Activated CD4-positive, CD25-positive, alpha-beta regulatory T cell (primary cell): Measurements from ENCODE around the gene SCGB1C2.
"Not testable (repeated sequence)": the region's sequence is repeated elsewhere in the genome, so short reads cannot be mapped to it uniquely, and the experiment has no call there.

ENCODE experiments used
- DNase-seq, 4 experiments: peaks; one replicate each; lab custom pipeline; 2025; lab: John Stamatoyannopoulos, UW

SCGB1C2 gene

DNA sequence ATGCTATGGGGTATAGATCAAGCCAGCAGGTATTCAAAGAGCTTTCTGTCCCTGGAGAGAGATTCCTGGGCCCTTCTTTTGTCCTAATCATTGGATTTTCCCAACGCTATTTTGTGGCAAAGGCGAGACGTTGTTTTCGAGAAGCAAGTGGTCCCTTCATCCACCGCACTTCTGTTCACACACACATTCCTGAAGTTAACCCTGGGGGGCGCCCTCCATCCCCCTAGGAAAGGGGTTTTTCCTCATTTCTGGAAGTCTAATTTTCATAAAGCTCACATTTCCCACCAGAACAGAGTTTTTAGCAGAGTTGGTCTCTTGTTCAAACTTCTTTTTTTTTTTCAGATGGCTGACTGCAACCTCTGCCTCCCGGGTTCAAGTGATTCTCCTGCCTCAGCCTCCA, 11.9 kb downstream of the SCGB1C2 start:
- DNase-seq = no peak

DNA sequence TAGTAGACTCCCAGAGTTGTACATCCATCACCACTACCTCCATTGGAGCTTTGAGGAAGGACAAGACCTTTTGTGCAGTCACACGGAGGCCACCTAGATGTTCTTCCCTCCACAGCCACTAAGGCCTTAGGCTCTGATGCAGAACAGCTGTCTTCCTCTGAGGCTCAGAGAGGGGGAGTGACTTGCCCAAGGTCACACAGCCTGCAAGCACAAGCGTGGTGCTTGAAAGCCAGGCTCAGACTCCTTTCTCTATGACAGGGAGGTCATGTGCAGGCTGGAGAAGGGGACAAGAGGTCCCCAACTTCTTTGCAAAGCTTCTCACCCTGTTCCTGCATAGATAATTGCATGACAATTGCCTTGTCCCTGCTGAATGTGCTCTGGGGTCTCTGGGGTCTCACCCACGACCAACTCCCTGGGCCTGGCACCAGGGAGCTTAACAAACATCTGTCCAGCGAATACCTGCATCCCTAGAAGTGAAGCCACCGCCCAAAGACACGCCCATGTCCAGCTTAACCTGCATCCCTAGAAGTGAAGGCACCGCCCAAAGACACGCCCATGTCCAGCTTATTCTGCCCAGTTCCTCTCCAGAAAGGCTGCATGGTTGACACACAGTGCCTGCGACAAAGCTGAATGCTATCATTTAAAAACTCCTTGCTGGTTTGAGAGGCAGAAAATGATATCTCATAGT, 12.7 kb downstream of the SCGB1C2 start:
- DNase-seq = no peak

DNA sequence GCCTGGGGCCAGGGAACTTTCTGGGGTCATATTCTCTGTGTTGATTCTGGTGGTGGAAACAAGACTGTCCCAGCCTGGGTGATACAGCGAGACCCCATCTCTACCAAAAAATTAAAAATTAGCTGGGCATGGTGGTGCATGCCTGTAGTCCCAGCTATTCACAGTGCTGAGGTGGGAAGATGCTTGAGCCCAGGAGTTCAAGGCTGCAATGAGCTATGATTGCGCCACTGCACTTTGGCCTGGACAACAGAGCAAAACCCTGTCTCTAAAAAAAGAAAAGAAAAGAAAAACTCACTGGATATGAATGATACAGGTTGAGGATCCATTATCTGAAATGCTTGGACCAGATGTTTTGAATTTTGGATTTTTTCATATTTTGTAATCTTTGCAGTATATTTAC, 13.6 kb downstream of the SCGB1C2 start:
- no peak for DNase-seq

DNA sequence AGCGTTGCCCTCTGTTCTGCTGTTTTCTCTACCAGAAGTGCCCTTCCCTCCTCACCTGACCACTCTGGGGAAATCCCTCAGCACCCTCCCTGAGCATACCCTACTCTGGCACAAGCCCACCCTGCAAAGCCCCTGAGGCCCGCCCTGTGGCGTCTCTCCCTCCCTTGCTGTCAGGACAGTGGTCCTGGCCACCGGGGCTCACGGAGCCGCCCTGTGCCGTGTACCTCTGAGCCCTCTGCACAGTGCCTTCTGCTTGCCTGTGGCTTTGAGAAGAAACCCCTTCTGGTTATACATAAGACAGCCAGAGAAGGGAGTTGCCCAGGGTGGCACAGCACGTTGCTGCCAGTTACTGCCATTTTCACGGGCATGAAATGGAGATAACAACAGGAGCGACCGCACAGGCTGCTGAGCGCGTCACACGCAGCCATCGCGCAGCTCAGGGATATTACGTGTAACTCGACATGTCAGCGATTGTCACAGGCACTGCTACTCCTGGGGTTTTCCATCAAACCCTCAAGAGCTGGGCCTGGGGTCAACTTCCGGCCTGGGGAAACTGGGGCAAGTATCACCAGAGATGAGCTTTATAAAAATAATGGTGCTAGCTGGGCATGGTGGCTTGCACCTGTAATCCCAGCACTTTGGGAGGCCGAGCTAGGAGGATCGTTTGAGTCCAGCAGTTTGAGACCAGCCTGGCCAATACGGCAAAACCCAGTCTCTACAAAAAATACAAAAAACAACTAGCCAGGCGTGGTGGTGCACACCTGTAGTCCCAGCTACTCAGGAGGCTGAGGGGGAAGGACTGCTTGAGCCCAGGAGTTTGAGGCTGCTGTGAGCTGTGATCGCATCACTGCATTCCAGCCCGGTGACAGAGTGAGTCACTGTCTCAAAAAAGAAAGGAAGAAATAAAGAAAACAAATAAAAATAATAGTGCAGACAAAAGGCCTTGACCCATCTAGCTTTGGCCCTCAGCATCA, 14.8 kb downstream of the SCGB1C2 start:
- DNase-seq = no peak

DNA sequence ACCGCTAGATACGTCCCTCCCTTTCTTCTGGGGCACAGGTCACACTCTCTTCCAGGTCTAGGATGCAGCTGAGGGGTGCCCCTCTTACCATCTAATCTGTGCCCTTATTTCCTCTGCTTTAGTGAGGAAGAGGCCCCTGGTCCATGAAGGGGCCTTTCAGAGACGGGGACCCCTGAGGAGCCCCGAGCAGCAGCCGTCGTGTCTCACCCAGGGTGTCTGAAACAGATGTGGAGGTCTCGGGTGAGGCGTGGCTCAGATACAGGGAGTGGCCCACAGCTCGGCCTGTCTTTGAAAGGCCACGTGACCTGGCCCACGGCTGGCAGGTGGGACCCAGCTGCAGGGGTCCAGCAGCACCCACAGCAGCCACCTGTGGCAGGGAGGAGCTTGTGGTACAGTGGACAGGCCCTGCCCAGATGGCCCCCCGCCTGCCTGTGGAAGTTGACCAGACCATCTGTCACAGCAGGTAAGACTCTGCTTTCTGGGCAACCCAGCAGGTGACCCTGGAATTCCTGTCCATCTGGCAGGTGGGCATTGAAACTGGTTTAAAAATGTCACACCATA, 15.6 kb downstream of the SCGB1C2 start:
- DNase-seq = no peak

DNA sequence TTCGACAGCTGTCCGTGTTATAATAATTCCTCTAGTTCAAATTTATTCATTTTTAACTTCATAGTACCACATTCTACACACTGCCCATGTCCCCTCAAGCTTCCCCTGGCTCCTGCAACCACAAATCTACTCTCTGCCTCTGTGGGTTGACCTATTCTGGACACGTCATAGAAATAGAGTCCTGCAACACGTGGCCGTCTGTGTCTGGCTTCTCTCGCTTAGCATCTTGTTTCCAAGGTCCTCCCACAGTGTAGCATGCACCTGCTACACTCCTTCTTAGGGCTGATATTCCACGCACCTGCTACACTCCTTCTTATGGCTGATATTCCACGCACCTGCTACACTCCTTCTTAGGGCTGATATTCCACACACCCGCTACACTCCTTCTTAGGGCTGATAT, 16.5 kb downstream of the SCGB1C2 start:
- no peak for DNase-seq

DNA sequence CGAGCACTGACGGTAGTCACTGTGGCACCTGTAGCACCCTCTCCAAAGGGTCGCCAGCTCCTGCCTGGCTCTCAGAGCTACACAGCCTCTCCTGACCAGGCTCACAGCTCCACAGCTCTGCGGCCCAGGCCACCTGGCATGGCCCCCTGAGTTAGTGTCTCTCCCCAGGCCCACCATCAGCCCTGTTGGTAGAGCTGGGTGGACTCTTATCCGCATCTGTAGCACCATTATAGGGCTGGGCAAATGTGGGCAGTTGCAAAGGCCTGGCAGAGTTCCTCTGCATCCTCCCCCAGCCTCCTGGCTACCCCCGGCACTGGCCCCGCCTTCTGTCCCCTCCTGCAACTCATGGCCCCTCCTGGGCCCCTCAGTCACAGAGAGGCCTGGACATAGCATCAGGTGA, 18.2 kb downstream of the SCGB1C2 start:
- DNase-seq = no peak

DNA sequence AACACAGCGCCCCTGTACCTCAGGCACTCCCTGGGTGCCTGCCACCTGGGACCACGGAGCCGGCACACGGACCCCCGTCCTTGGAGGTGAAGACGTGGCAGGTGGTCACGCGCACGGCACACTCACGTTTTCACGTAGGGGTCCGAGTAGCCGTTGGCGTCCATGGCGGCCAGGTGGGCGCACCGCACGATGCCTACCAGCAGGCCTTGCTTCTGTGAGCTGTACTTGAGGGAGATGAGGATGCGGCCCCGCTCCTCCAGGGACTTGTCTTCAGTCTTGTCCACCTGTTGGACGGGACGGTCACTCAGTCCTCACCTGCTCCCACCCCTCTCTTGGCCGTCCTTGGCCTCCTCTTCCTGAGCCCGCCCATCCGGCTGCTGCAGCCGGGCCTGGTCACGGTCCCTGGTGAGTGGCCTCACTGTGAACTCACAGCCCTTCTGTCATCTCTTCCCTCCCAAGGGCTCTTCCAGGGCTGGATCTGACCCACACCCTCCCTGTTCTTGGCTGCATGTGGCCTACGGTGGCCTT, 18.8 kb downstream of the SCGB1C2 start:
- no peak for DNase-seq

DNA sequence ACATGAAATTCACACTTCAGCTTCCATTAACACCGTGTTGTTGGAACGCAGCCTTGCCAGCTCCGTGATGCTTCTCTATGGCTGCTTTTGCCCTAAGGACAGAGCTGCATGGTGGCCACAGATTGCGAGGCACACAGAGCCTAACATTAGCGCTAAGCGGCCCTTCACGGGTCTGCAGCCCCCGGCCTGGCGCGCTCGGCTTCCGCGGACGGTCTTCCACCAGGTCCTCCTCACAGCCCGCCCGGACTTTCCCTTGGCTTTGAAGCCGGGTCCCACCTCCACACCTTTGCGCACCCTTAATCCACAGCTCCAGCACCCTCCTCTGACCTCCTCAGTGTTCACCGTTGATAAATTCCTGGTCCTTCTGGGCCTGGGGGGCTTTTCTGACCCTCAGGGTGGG, 19.6 kb downstream of the SCGB1C2 start:
- no peak for DNase-seq

DNA sequence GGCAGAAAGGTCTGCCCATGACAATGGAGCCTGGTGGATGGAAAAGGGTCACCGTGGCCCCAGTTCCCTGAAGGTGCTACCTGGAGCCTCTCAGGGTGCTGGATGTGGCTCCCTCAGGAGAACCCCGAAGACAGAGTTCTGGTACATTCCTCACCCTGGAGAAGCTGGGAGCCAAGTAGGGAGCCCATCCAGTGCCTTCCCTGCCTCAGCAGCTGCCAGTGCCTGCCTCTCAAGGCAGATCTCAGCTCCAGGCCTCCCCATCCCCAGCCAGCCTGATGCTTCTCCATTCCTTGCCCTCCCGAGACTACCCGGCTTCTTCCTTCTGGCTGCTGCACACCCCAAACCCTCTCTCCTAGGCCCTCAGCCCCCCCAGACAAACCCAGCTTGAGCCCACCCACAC, 20.5 kb downstream of the SCGB1C2 start:
- no peak for DNase-seq

DNA sequence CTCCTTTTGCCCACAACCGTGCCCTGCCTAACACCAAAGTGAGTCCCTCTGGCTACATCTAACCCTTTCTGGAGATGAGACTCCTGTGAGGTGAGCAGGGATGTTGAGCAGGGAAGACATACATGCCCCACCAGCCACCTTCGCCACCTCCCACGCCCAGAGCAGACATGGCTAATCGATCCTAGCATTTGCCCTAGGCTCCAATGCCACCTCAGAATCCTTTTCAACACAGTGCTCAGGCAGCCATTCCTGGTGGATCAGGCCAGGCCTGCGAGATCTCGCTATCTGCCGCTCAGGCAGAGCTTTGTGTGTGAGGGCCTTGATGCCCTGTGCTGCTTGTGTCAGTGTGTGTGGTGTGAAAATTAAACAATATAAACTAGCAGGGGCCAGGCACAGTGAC, 21.0 kb downstream of the SCGB1C2 start:
- DNase-seq = no peak

DNA sequence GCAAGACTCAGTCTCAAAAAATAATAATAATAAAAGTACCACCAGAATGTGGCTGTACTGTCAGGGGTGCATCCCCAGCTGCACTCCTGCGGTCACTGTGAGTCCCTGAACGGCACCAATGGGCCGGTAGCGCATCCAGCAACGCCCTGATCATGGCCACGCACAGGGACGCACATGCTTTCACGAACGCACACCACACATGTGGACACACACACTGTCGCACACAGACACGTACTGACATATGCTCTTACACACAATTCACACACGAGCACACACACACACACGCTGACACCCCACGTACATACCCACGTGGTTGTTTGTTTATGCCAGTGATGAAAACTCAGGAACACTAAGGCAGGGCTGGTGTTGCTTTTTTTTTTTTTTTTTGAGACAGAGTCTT, 22.2 kb downstream of the SCGB1C2 start:
- no peak for DNase-seq

DNA sequence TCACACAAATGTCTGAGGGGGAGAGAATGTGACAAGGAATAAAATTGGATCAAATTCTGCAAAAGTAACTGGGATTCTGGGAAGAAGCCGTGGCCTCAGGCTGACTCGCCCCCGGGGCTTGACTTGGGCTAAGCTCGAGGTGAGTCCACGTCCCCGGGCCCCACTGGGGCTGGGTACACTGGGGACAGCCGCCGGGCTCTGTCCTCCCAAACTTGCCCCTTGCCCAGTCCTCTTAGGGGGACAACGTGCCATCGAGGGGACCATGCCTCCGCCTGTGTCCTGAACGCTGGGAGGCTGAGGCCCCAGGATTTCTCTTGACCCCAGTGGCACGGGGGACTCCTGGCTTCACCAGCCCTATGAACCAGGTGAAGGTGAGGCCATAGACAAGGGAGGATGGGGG, 23.0 kb downstream of the SCGB1C2 start:
- no peak for DNase-seq

DNA sequence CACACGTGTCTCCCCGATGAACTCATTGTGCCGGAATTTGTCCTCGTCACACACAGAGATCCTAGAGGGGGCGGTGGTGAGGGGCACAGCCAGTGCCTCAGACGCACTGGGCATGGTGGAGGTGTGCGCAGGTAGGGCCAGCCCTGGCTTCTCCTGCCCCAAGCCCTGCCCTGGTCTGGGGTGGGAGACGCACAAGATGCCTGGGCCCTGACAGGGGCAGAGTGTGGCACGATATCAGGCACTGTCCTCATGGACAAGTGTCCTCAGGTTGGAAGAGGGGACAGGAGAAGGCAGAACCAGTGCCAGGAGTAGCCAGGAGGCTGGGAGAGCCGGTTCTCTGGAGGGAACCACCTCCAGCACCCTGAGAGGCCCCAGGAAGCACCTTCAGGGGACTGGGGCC, 24.1 kb downstream of the SCGB1C2 start:
- no peak for DNase-seq

DNA sequence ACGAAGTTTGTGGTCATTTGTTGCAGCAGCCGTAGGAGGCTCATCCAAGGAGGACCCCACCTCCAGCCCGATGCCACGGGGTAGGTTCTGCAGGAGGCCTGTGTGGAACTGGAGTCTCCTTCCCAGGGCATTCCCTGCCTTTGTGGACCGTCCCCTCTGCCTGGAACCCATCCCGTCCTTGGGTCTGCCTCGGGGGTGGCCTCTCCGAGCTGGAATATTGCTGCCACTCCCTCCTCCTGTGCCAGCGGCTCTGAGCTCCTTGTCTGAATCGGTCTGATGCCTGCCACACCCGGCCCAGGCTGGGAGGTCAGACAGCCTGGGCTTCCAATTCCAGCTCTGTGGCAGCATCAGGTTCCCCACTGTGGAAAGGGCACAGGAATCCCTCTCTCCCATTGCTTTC, 25.3 kb downstream of the SCGB1C2 start:
- no peak for DNase-seq

DNA sequence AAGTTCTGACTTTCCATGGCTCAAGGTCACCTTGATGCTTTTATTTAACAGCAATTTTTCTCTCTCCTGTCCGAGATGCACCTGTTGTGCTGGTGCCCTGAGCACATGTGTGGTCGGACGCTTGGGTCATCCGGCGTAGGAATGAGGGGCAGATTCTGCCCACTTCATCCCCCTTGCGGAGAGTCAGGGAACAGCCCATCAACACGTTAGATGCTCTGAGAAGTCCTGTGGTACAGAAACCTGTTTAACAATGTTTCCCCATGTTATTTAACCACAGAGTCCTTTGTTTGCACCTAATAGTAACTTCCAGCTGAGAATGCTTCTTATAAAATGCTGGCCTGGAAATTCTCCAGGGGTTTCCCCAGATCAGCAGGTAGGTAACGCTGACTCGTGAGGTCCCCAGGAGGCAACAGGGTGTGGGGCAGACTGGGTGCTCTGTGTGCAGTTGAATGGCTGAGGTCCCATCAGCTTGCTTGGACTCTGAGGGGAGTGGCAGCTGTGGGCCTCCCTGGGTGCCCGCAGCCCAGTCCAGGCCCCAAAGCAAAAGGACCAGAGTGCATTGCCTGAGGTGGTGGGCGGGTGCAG, 26.2 kb downstream of the SCGB1C2 start:
- no peak for DNase-seq

DNA sequence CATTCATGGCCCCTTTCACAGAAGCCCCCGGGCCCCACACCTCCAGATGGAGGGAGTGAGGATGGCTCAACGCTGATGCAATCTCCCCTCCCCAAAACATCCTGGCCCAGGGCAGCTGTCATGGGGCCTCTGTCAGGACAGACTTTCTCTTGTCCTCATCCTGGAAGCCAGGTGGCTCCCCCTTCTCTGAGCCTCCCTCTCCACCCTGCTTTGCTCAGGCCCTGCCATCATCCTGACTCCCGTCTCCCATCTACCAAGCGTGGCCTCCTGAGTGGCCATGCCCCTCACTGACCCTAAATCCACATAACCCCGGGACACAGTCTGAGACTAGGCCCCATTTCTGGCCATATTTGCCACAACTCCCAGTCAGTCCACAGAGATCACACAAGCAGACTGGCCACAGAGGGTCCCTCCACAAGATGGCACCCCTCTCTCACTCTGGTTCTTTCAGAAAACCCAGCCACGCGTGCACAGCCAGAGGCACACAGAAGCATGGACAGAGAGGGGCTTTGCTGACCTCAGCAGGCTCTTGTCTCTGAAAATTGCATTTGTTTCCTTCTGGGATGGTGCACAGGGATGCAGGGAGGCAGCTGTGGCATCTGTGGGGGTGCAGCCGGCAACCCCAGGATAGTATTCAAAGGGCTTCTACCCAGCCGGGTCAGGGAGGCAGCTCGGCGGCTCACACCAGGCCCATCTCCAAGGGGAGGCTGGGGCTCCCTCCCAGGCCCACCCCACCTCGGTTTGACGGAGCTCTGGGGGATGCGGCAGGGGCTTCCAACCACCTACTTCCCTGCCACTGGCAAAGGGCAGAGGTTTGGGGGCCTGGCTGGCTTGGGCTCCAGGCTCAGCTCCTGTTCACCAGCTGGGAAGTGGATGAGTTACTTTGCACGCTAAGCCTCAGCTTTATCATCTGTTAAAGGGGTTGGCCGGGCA, 27.2 kb downstream of the SCGB1C2 start:
- no peak for DNase-seq

DNA sequence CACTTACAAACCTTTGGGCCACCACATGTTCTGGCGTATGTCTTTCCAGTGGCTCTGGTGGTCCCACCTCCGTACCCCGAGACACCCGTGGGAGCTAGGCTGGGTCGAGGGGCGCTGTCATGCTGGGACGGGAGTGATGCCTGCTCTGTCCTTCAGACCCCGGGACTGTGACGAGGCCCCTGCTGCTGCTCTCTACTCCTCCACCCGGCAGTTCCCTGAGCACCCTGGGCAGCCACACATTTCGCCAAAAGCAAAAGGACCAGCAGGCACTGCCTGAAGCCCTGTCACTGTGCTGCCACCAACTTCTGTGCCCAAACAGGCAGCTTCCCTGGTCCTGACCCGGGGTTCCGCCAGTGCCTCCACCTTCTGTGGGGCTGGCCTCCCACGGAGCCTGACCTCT, 28.6 kb downstream of the SCGB1C2 start:
- DNase-seq = no peak

DNA sequence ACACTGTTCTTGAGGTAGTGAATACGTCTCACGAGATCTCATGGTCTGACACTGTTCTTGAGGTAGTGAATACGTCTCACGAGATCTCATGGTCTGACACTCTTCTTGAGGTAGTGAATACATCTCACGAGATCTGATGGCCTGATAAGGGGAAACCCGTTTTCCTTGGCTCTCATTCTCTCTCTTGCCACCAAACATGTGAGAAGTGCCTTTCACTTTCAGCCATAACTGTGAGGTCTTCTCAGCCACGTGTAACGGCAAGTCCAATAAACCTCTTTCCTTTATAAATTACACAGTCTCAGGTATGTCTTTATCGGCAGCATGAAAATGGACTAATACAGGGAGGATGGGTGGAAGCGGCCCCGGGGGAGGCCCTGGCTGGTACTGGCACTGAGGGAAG, 31.2 kb downstream of the SCGB1C2 start:
- not testable (repeated sequence) for DNase-seq

DNA sequence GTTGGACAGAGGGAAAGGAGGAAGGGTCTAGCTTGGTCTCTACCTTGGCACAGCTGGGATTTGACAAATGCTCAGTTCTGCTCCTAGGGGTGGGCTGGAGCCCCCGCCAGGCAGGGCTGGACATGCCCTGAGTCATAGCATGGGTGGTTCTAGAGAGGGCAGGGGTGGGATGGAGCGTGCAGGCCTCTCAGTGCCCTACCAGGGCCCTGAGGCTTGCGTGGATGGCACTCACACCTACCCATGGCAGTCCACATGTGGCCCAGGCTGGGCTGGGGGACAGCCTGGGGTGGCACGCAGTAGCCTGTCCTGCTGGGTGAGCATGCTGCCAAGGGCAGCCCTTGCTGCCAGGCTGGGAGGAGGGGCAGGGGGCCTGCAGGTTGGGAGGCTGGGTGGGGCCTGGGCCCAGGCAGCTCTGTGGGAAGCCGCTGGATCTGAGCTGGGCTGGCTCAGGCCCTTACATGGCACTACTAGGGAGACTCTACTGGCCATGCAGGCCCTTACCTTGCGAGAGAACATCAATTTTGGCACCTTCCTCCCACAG, 32.8 kb downstream of the SCGB1C2 start:
- DNase-seq = no peak

DNA sequence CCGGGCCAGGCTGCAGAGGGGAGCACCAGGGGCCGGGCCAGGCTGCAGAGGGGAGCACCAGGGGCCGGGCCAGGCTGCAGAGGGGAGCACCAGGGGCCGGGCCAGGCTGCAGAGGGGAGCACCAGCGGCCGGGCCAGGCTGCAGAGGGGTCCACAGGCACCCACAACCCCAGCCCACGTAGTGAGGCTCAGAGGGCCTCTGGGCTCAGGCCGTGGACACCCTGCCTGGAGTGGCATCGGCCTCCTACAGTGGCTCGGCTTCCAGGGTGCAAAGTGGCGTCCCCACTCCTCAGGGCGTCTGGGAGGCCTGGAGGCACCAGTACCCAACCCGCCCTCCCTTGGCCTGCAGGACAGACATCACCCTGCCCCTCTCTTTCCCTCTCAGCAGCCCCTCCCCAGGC, 34.5 kb downstream of the SCGB1C2 start:
- DNase-seq = no peak
